Measurements from ENCODE around the gene VCPKMT. TPM values are rescaled to one million over a fixed set of nuclear protein-coding genes. Genes with fewer than 3 reads are reported as not detected.
"Not testable (repeated sequence)": the region's sequence is repeated elsewhere in the genome, so short reads cannot be mapped to it uniquely, and the experiment has no call there.

Gene VCPKMT
- total RNA-seq, 2 donors from 2014 or later = 8.1 to 12.2 TPM

DNA sequence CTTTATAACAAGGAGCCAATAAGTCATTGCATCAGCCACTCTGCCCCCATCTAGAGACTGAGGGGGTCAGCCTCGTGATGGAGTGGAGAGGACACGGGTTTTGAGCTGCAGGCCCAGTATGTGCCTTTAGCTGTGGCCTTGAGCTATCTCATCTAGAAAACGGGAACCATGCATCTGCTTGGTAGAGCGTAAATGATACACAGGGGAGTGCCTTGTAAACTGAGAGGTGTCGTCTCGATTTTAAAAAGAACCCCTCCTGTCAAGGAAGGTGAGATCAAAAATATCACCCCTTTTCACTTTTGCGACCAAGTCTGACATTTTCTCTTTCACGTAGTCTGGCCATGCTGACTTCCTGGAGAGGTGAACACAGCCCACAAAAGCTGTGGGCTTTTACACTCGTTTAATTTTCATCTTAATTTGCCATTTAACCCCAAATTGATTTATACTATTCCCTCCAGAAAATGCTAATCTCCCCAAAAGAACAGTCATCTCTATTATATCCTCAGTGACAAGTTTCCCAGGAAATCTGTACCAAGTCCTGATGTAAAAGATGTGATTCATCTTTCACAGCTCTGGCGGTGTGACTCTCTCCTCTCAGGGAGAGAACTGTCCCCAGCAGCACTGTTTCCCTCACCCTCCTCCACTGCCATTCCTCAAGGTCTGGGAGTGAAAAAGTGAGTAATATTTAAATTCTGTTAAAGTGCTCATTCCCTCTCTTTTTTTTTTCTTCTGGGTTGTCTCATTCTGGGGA is 30.6 kb downstream of the VCPKMT start:
- ATAC-seq (ENCODE audit: insufficient number of reproducible peaks, low FRiP score, low read depth) (no peak), DNase-seq (ENCODE audit: low spot score) (no peak)
- Histone ChIP-seq H3K9me3 (no peaks in the 10 kb centered on the region), H3K4me1 (ENCODE audit: control insufficient read depth in 1 of 2, low read depth in 2 of 2) (no peaks in the 10 kb centered on the region), H3K4me3 (no peak overlapping the region), H3K27me3 (replicated peaks; ENCODE audit: insufficient read depth) (no peaks in the 10 kb centered on the region), H3K27ac (no peak overlapping the region), H3K36me3 (no peaks in the 10 kb centered on the region)
- TF ChIP-seq, protein P1, sequence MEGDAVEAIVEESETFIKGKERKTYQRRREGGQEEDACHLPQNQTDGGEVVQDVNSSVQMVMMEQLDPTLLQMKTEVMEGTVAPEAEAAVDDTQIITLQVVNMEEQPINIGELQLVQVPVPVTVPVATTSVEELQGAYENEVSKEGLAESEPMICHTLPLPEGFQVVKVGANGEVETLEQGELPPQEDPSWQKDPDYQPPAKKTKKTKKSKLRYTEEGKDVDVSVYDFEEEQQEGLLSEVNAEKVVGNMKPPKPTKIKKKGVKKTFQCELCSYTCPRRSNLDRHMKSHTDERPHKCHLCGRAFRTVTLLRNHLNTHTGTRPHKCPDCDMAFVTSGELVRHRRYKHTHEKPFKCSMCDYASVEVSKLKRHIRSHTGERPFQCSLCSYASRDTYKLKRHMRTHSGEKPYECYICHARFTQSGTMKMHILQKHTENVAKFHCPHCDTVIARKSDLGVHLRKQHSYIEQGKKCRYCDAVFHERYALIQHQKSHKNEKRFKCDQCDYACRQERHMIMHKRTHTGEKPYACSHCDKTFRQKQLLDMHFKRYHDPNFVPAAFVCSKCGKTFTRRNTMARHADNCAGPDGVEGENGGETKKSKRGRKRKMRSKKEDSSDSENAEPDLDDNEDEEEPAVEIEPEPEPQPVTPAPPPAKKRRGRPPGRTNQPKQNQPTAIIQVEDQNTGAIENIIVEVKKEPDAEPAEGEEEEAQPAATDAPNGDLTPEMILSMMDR (IDR thresholded peaks at IDR 0.05) = no peak

GRCh38 chr14:50084666-50085065 is 31.7 kb downstream of the VCPKMT start:
- TF ChIP-seq, protein P1 (IDR thresholded peaks at IDR 0.05) = no peak
- DNase-seq (ENCODE audit: low spot score) (no peak), ATAC-seq (ENCODE audit: insufficient number of reproducible peaks, low FRiP score, low read depth) (no peak)
- Histone ChIP-seq H3K27ac (no peak overlapping the region), H3K4me1 (ENCODE audit: control insufficient read depth in 1 of 2, low read depth in 2 of 2) (no peaks in the 10 kb centered on the region), H3K4me3 (no peak overlapping the region), H3K27me3 (replicated peaks; ENCODE audit: insufficient read depth) (no peaks in the 10 kb centered on the region), H3K36me3 (no peaks in the 10 kb centered on the region), H3K9me3 (no peaks in the 10 kb centered on the region)

DNA sequence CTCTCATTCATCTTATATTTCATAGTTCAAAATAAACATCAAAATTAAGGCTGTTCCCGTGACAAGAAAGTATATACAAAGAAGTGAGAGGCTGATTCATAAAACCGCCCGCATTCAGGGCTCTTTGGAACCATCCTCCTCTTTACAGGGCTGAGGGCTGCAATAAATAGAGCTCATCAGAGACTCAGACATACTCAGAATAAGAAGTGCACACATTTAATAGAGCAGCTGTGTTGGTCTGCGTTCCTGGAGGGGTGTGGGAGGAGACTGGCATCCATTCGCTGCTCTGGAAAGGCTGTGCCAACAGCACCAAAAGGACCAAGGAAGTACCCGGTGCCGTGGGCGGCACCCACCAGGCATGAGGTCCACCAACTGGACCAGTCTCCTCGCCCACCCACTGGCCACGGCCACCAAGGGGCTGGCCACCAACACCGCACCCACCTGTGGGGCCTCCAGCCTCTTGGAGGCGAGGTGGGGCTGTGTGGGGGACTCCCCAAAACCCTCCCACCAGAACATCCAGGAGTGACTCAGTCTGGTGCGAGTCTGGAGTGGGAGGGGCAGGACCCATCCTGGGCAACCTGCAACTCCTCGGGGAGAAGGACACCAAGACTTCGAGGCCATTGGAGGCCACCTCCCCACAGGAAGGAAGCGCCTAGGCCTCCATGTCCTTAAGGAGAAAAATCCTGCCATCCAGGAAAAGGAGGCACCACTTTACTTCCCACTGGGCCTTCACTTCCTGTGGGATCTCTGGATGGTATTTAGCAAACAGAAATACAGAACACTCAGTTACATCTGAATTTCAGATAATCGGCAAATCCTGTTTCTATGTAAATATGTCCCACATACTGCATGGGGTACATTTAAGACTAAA is 32.7 kb downstream of the VCPKMT start:
- Histone ChIP-seq H3K36me3 (no peaks in the 10 kb centered on the region), H3K27me3 (replicated peaks; ENCODE audit: insufficient read depth) (no peaks in the 10 kb centered on the region), H3K9me3 (no peaks in the 10 kb centered on the region), H3K4me3 (no peak overlapping the region), H3K27ac (no peak overlapping the region), H3K4me1 (ENCODE audit: control insufficient read depth in 1 of 2, low read depth in 2 of 2) (no peaks in the 10 kb centered on the region)
- DNase-seq (ENCODE audit: low spot score) (no peak), ATAC-seq (ENCODE audit: insufficient number of reproducible peaks, low FRiP score, low read depth) (no peak)
- TF ChIP-seq, protein P1 (IDR thresholded peaks at IDR 0.05) = no peak

GRCh38 chr14:50082784-50083466 is 33.4 kb downstream of the VCPKMT start:
- Histone ChIP-seq H3K4me3 (no peak overlapping the region), H3K27ac (no peak overlapping the region), H3K27me3 (replicated peaks; ENCODE audit: insufficient read depth) (no peaks in the 10 kb centered on the region), H3K36me3 (no peaks in the 10 kb centered on the region), H3K9me3 (no peaks in the 10 kb centered on the region), H3K4me1 (ENCODE audit: control insufficient read depth in 1 of 2, low read depth in 2 of 2) (no peaks in the 10 kb centered on the region)
- no peak for DNase-seq (ENCODE audit: low spot score)
- ATAC-seq (ENCODE audit: insufficient number of reproducible peaks, low FRiP score, low read depth) = no peak
- TF ChIP-seq, protein P1 (IDR thresholded peaks at IDR 0.05) = no peak

GRCh38 chr14:50082308-50082742 is 34.0 kb downstream of the VCPKMT start:
- Histone ChIP-seq H3K36me3 (no peaks in the 10 kb centered on the region), H3K9me3 (no peaks in the 10 kb centered on the region), H3K4me3 (no peak overlapping the region), H3K4me1 (ENCODE audit: control insufficient read depth in 1 of 2, low read depth in 2 of 2) (no peaks in the 10 kb centered on the region), H3K27me3 (replicated peaks; ENCODE audit: insufficient read depth) (no peaks in the 10 kb centered on the region), H3K27ac (no peak overlapping the region)
- DNase-seq (ENCODE audit: low spot score) (no peak), ATAC-seq (ENCODE audit: insufficient number of reproducible peaks, low FRiP score, low read depth) (no peak)
- TF ChIP-seq, protein P1 (IDR thresholded peaks at IDR 0.05) = no peak

DNA sequence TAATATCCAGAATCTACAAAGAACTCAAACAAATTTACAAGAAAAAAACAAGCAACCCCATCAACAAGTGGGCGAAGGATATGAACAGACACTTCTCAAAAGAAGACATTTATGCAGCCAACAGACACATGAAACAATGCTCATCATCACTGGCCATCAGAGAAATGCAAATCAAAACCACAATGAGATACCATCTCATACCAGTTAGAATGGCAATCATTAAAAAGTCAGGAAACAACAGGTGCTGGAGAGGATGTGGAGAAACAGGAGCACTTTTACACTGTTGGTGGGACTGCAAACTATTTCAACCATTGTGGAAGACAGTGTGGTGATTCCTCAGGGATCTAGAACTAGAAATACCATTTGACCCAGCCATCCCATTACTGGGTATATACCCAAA is 37.3 kb downstream of the VCPKMT start:
- H3K36me3 ChIP-seq; H3K4me1 ChIP-seq (ENCODE audit: control insufficient read depth in 1 of 2, low read depth in 2 of 2); ATAC-seq (ENCODE audit: insufficient number of reproducible peaks, low FRiP score, low read depth); DNase-seq (ENCODE audit: low spot score); H3K27me3 ChIP-seq (replicated peaks; ENCODE audit: insufficient read depth); H3K9me3 ChIP-seq; H3K4me3 ChIP-seq; H3K27ac ChIP-seq: not testable (repeated sequence)

DNA sequence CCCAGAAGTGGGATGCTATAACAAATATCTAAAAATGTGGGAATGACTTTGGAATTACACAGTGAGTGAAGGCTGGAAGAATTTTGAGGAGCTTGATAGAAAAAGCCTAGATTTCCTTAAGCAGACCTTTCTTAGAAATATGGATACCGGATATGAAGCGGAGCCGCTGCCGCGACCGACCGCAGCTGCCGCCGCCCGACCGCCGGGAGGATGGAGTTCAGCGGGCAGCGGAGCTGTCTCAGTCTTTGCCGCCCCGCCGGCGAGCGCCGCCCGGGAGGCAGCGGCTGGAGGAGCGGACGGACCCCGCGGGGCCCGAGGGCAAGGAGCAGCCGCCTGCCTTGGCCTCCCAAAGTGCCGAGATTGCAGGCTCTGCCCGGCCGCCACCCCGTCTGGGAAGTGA is 42.7 kb downstream of the VCPKMT start:
- H3K4me1 ChIP-seq (ENCODE audit: control insufficient read depth in 1 of 2, low read depth in 2 of 2); H3K4me3 ChIP-seq; H3K9me3 ChIP-seq; H3K36me3 ChIP-seq; H3K27ac ChIP-seq; H3K27me3 ChIP-seq (replicated peaks; ENCODE audit: insufficient read depth); DNase-seq (ENCODE audit: low spot score); ATAC-seq (ENCODE audit: insufficient number of reproducible peaks, low FRiP score, low read depth): not testable (repeated sequence)

Measured in thoracic aorta (tissue), 2 donors.